ENCODE data around the gene CLDN1.

Gene CLDN1

DNA sequence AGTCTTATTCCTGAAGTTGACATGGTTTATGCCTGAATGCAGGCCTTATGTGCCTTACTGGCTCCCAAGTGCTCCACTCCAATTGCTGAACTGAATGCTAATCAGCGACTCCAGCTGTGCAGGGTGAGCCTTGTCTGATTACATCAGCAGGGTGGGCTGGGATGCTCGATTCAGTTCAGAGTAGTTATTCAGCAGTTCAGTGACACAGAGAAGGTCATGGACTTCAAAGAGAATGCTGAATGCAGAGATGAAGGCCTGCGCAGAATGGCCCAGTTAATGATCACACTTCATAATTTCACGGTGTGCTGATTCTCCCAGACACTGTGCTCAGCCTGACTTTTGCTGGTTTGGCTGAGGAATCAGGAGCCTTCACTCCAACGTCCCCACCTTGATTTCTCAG lies 63.6 kb downstream of the CLDN1 start:
- Histone ChIP-seq H3K27ac (ENCODE audit: low read depth, low read length) (no peak overlapping the region), H3K27me3 (ENCODE audit: control insufficient read depth in 1 of 2, insufficient read depth in 2 of 2, low read length in 2 of 2) (no peaks in the 10 kb centered on the region), H3K9me3 (ENCODE audit: control insufficient read depth in 1 of 2, low read length in 2 of 2) (no peaks in the 10 kb centered on the region), H3K4me3 (ENCODE audit: low read depth in 1 of 2, low read length in 2 of 2) (no peak overlapping the region), H3K36me3 (ENCODE audit: control insufficient read depth in 1 of 2, insufficient read depth in 2 of 2, low read length in 2 of 2) (no peaks in the 10 kb centered on the region), H3K9ac (ENCODE audit: low read depth in 1 of 2, low read length in 2 of 2) (no peak overlapping the region), H3K4me1 (ENCODE audit: control insufficient read depth in 1 of 2, insufficient read depth in 2 of 2, low read length in 2 of 2) (no peaks in the 10 kb centered on the region)
